ENCODE data around the gene SDR42E2. TPM values are rescaled to one million over a fixed set of nuclear protein-coding genes. Genes with fewer than 3 reads are reported as not detected.
"Not testable (repeated sequence)": the region's sequence is repeated elsewhere in the genome, so short reads cannot be mapped to it uniquely, and the experiment has no call there.

Gene SDR42E2
- polyA plus RNA-seq, 3 donors = 0.16 to 0.23 TPM; not detected in 1

DNA sequence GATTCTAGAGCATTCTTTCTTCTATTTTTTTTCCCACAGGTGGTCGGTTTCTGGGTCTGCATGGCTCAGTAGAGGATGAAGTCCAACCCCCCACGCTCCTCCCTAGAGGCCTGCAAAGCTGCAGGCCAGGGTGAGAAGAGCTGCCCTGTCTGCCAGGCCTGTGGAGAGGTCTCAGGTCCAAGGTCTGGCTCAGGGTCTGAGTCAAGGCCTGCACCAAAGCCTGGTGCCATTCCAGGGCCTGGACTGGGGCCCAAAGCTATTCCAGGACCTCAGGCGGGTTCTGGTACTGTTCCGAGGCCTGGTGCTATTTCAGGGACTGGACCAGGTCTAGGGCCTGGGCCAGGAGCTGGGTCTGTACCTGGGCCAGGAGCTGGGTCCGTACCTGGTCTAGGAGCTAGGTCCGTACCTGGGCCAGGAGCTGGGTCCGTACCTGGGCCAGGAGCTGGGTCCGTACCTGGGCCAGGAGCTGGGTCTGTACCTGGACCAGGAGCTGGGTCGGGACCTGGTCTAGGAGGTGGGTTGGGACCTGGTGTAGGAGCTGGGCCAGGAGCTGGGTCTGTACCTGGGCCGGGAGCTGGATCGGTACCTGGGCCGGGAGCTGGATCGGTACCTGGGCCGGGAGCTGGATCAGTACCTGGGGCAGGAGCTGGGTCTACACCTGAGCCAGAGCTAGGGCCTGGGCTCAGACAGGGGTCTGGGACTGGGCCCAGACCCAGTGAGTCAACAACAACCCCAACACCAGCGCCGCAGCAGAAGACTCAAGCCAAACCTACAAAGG is 3.4 kb downstream of the SDR42E2 start:
- intact Hi-C loops (cut with micrococcal nuclease) = no loop called here
- Histone ChIP-seq H4K20me1 (ENCODE audit: insufficient read depth, low read length) (no peaks in the 10 kb centered on the region), H3K4me1 (ENCODE audit: control insufficient read depth in 1 of 2, insufficient read depth in 2 of 2, low read length in 2 of 2) (peaks cover 0 to 6% of the 10 kb centered on the region in 2 donors), H3K27ac (ENCODE audit: low read depth in 1 of 2, low read length in 2 of 2) (no peak overlapping the region), H3K9ac (ENCODE audit: insufficient read depth, low read length, poor library complexity, severe bottlenecking) (no peak overlapping the region), H3K4me2 (replicated peaks; ENCODE audit: extremely low read depth, low read length, poor library complexity, severe bottlenecking) (no peak overlapping the region), H3K27me3 (ENCODE audit: control insufficient read depth in 2 of 2, insufficient read depth in 2 of 2, low read length in 2 of 2) (peaks cover 3 to 25% of the 10 kb centered on the region in 2 donors), H3K4me3 (replicated peaks in 1 of 3; ENCODE audit: low read depth in 2 of 3, low read length in 3 of 3) (no peak overlapping the region), H2AFZ (ENCODE audit: insufficient read depth, low read depth, low read length, poor library complexity, severe bottlenecking) (no peak overlapping the region), H3K79me2 (ENCODE audit: insufficient read depth, low read length) (no peaks in the 10 kb centered on the region), H3K9me3 (replicated peaks in 1 of 2; ENCODE audit: control insufficient read depth in 1 of 2, insufficient read depth in 1 of 2, low read length in 2 of 2) (peaks cover 0 to 5% of the 10 kb centered on the region in 2 donors), H3K36me3 (replicated peaks in 1 of 2; ENCODE audit: control insufficient read depth in 1 of 2, insufficient read depth in 2 of 2, low read length in 2 of 2) (no peaks in the 10 kb centered on the region)
- DNase-seq = no peak
- 96% methylated on average over 13 of the region's 16 CpGs for WGBS (ENCODE audit: insufficient coverage)
- Mint-ChIP-seq H3K27me3 (ENCODE audit: low read depth in 3 of 3) (peaks cover 26 to 35% (median 31%) of the 10 kb centered on the region in 3 donors), H3K9me3 (peaks cover 0 to 16% (median 4%) of the 10 kb centered on the region in 7 donors), H3K27ac (no peak overlapping the region), H3K4me1 (peaks cover 2% of the 10 kb centered on the region), H3K36me3 (no peaks in the 10 kb centered on the region), H3K4me3 (no peak overlapping the region)
- TF ChIP-seq, protein P1, sequence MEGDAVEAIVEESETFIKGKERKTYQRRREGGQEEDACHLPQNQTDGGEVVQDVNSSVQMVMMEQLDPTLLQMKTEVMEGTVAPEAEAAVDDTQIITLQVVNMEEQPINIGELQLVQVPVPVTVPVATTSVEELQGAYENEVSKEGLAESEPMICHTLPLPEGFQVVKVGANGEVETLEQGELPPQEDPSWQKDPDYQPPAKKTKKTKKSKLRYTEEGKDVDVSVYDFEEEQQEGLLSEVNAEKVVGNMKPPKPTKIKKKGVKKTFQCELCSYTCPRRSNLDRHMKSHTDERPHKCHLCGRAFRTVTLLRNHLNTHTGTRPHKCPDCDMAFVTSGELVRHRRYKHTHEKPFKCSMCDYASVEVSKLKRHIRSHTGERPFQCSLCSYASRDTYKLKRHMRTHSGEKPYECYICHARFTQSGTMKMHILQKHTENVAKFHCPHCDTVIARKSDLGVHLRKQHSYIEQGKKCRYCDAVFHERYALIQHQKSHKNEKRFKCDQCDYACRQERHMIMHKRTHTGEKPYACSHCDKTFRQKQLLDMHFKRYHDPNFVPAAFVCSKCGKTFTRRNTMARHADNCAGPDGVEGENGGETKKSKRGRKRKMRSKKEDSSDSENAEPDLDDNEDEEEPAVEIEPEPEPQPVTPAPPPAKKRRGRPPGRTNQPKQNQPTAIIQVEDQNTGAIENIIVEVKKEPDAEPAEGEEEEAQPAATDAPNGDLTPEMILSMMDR (IDR thresholded peaks at IDR 0.05) = no peak

DNA sequence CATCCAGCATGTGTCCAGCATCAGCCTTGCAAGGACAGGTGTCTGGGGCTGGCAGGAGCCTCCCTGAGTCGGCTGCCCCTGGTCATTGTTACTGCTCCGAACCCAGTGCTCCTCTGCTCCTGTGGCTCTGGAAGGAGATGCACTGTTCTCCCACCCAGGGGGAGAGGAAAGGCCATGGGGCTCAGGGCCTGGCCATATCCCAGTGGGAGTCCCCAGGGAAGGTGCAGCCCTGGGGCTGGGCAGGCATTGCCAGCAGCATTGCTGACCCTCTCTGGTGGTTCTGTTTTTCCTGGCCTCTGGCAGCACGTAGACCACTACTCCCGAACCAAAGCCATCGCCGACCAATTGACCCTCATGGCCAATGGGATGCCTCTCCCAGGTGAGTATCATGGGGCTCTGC is 9.6 kb downstream of the SDR42E2 start:
- Histone ChIP-seq H3K27ac (ENCODE audit: low read depth in 1 of 2, low read length in 2 of 2) (no peak overlapping the region), H3K27me3 (ENCODE audit: control insufficient read depth in 2 of 2, insufficient read depth in 2 of 2, low read length in 2 of 2) (no peaks in the 10 kb centered on the region), H4K20me1 (ENCODE audit: insufficient read depth, low read length) (no peaks in the 10 kb centered on the region), H2AFZ (ENCODE audit: insufficient read depth, low read depth, low read length, poor library complexity, severe bottlenecking) (no peak overlapping the region), H3K9me3 (replicated peaks in 1 of 2; ENCODE audit: control insufficient read depth in 1 of 2, insufficient read depth in 1 of 2, low read length in 2 of 2) (peaks cover 0 to under 1% of the 10 kb centered on the region in 2 donors), H3K4me1 (ENCODE audit: control insufficient read depth in 1 of 2, insufficient read depth in 2 of 2, low read length in 2 of 2) (no peaks in the 10 kb centered on the region), H3K4me3 (replicated peaks in 1 of 3; ENCODE audit: low read depth in 2 of 3, low read length in 3 of 3) (no peak overlapping the region), H3K36me3 (replicated peaks in 1 of 2; ENCODE audit: control insufficient read depth in 1 of 2, insufficient read depth in 2 of 2, low read length in 2 of 2) (no peaks in the 10 kb centered on the region), H3K9ac (ENCODE audit: insufficient read depth, low read length, poor library complexity, severe bottlenecking) (no peak overlapping the region), H3K79me2 (ENCODE audit: insufficient read depth, low read length) (no peaks in the 10 kb centered on the region), H3K4me2 (replicated peaks; ENCODE audit: extremely low read depth, low read length, poor library complexity, severe bottlenecking) (no peak overlapping the region)
- intact Hi-C loops (cut with micrococcal nuclease) = no loop called here
- Mint-ChIP-seq H3K27ac (no peak overlapping the region), H3K4me3 (no peak overlapping the region), H3K36me3 (no peaks in the 10 kb centered on the region), H3K9me3 (peaks cover 0 to 7% (median 0%) of the 10 kb centered on the region in 7 donors), H3K27me3 (ENCODE audit: low read depth in 3 of 3) (peaks cover 0 to 8% (median 6%) of the 10 kb centered on the region in 3 donors), H3K4me1 (no peaks in the 10 kb centered on the region)
- TF ChIP-seq, protein P1 (IDR thresholded peaks at IDR 0.05) = no peak
- no peak for DNase-seq
- 98% methylated on average over 6 of the region's 6 CpGs for WGBS (ENCODE audit: insufficient coverage)

DNA sequence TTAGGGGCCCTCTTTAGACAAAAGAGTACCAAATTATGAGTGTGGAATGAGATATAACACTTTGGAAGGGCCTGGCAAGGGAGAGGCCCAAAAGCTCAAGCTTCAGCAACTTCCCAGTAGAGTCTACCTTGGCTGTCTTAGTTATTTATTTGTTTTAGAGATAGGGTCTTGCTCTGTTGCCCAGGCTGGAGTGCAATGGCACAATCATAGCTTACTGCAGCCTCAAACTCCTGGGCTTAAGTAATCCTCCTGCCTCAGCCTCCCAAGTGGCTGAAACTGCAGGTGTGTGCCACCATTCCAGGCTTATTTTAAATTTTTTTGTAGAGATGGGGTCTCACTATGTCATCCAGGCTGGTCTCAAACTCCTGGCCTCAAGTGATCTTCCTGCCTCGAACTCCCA is 10.3 kb downstream of the SDR42E2 start:
- H3K4me1 Mint-ChIP-seq; H3K27me3 ChIP-seq (ENCODE audit: control insufficient read depth in 2 of 2, insufficient read depth in 2 of 2, low read length in 2 of 2); H3K27me3 Mint-ChIP-seq (ENCODE audit: low read depth in 3 of 3); DNase-seq; H3K36me3 Mint-ChIP-seq; H3K79me2 ChIP-seq (ENCODE audit: insufficient read depth, low read length); H4K20me1 ChIP-seq (ENCODE audit: insufficient read depth, low read length); intact Hi-C loops (cut with micrococcal nuclease); H3K4me2 ChIP-seq (replicated peaks; ENCODE audit: extremely low read depth, low read length, poor library complexity, severe bottlenecking); H3K4me3 ChIP-seq (replicated peaks in 1 of 3; ENCODE audit: low read depth in 2 of 3, low read length in 3 of 3); H3K9me3 ChIP-seq (replicated peaks in 1 of 2; ENCODE audit: control insufficient read depth in 1 of 2, insufficient read depth in 1 of 2, low read length in 2 of 2); H3K36me3 ChIP-seq (replicated peaks in 1 of 2; ENCODE audit: control insufficient read depth in 1 of 2, insufficient read depth in 2 of 2, low read length in 2 of 2); H3K27ac Mint-ChIP-seq; H3K9me3 Mint-ChIP-seq; H3K9ac ChIP-seq (ENCODE audit: insufficient read depth, low read length, poor library complexity, severe bottlenecking); H3K4me1 ChIP-seq (ENCODE audit: control insufficient read depth in 1 of 2, insufficient read depth in 2 of 2, low read length in 2 of 2); H3K4me3 Mint-ChIP-seq; H3K27ac ChIP-seq (ENCODE audit: low read depth in 1 of 2, low read length in 2 of 2); H2AFZ ChIP-seq (ENCODE audit: insufficient read depth, low read depth, low read length, poor library complexity, severe bottlenecking): not testable (repeated sequence)
- WGBS (ENCODE audit: insufficient coverage) = no CpG with 5 or more reads among the region's 1 CpG
